Natural killer cell (primary cell): ENCODE results near the gene CCL28. TPM values are rescaled to one million over a fixed set of nuclear protein-coding genes. Genes with fewer than 3 reads are reported as not detected.

Experiments
- ATAC-seq, 3 donors: fragments of 150-1000 bp in 2 of 3; fragments of 200-7000 bp in 1 of 3; cut with Tn5 transposase; 1 replicate in 1 of 3; 2 replicates in 2 of 3; pipeline ENCODE4 v1.10.0; 2021; ENCODE audit warnings: mild to moderate bottlenecking in 2 of 3, moderate library complexity in 2 of 3
- DNase-seq, 2 donors: peaks; one replicate each; pipeline versions ENCODE4 v3.0.0 to v3.0.0-alpha.2; 2013 to 2021; ENCODE audit warnings: mixed read lengths in 1 of 2
- H3K27ac ChIP-seq: one replicate; pipeline ENCODE4 v1.5.1; 2013; ENCODE audit warnings: mild to moderate bottlenecking, low read length
- H3K27me3 ChIP-seq: one replicate; pipeline ENCODE4 v1.6.1; 2013; ENCODE audit warnings: low read length; ENCODE audit not compliant: control insufficient read depth, insufficient read depth
- H3K36me3 ChIP-seq: one replicate; pipeline ENCODE4 v1.6.1; 2013; ENCODE audit warnings: low read length; ENCODE audit not compliant: control insufficient read depth, insufficient read depth
- H3K4me1 ChIP-seq: one replicate; pipeline ENCODE4 v1.6.1; 2013; ENCODE audit warnings: low read length; ENCODE audit not compliant: control insufficient read depth, insufficient read depth
- H3K4me3 ChIP-seq: one replicate; pipeline ENCODE4 v1.5.1; 2013; ENCODE audit warnings: low read length
- H3K9me3 ChIP-seq: one replicate; pipeline ENCODE4 v1.6.1; 2013; ENCODE audit warnings: low read length; ENCODE audit not compliant: control insufficient read depth, insufficient read depth
- H3K27ac Mint-ChIP-seq, 2 donors: one replicate each; pipeline ENCODE4 v1.8.0; 2022; ENCODE audit warnings: mild to moderate bottlenecking in 2 of 2, mixed read lengths in 2 of 2, moderate library complexity in 1 of 2
- H3K27me3 Mint-ChIP-seq, 2 donors: one replicate each; pipeline ENCODE4 v1.8.0; 2022; ENCODE audit warnings: low read depth in 2 of 2, mixed read lengths in 2 of 2
- H3K36me3 Mint-ChIP-seq: one replicate; pipeline ENCODE4 v1.8.0; 2022; ENCODE audit warnings: mixed read lengths
- H3K4me1 Mint-ChIP-seq, 2 donors: one replicate each; pipeline ENCODE4 v1.8.0; 2022; ENCODE audit warnings: mixed read lengths in 2 of 2
- H3K4me3 Mint-ChIP-seq: one replicate; pipeline ENCODE4 v1.8.0; 2022; ENCODE audit warnings: mild to moderate bottlenecking, moderate library complexity, mixed read lengths
- H3K9me3 Mint-ChIP-seq, 2 donors: one replicate each; pipeline ENCODE4 v1.8.0; 2022; ENCODE audit warnings: mixed read lengths in 2 of 2
- CTCF ChIP-seq: fragments of 200-600 bp; IDR thresholded peaks from one replicate; pipeline ENCODE4 v1.8.0; 2022; ENCODE audit warnings: antibody characterized with exemption
- WGBS: methylation state at CpG from one replicate; pipeline ENCODE4 v1.1.7; 2013; ENCODE audit warnings: missing lambda C conversion rate; ENCODE audit not compliant: insufficient coverage; 5-methylcytosine and 5-hydroxymethylcytosine counted together
- intact Hi-C: fragments of 100-400 bp; cut with micrococcal nuclease; formaldehyde crosslinking; loops from one replicate; pipeline ENCODE4 v1.14.2; 2022
- total RNA-seq, 4 donors: library from RNA; stranded (reverse); fragments of 120-200 nt in 1 of 4; gene quantifications; one replicate each; pipeline versions ENCODE4 v1.2.3 to v1.2.4, GENCODE V29; 2013 to 2022

Gene CCL28
- total RNA-seq, 3 donors from 2014 or later (not counting 1 experiment from before 2014, with no cell fraction given): 17.5 to 25.8 (median 25.1) TPM

GRCh38 chr5:43332401-43332800, 79.8 kb downstream of the CCL28 start:
- Histone ChIP-seq H3K27me3 (peaks cover 4% of the 10 kb centered on the region), H3K4me3 (no peak overlapping the region), H3K4me1 (no peaks in the 10 kb centered on the region), H3K36me3 (no peaks in the 10 kb centered on the region), H3K9me3 (peaks cover 6% of the 10 kb centered on the region), H3K27ac (no peak overlapping the region)
- Mint-ChIP-seq H3K4me3 (no peak overlapping the region), H3K9me3 (peaks cover 3 to 6% of the 10 kb centered on the region in 2 donors), H3K27me3 (peaks cover 21 to 31% of the 10 kb centered on the region in 2 donors), H3K36me3 (no peaks in the 10 kb centered on the region), H3K4me1 (no peaks in the 10 kb centered on the region), H3K27ac (no peak overlapping the region)
- intact Hi-C loops: no loop called here
- DNase-seq (no peak), ATAC-seq (no peak)
- WGBS: 100% methylated on average over 1 of the region's 1 CpG
- TF ChIP-seq CTCF: no peak

Other genes with a start within 250 kb of the CCL28 start
- gene NIM1K, start 220.2 kb downstream of the CCL28 start, total RNA-seq: under 1 TPM; 0.28 to 0.40 (median 0.36) TPM
- 100 to 1,000 TPM in 1 of 3 donors, 10 to 100 TPM in 2; 53.0 to 105 (median 85.8) TPM for gene HMGCS1, start 99.0 kb downstream of the CCL28 start, total RNA-seq
- gene TMEM267, start 71.5 kb upstream of the CCL28 start, total RNA-seq: 10 to 100 TPM in 1 of 3 donors, 1 to 10 TPM in 2; 7.2 to 12.8 (median 8.8) TPM
- gene C5orf34, start 102.8 kb upstream of the CCL28 start, total RNA-seq: 1 to 10 TPM; 1.1 to 1.8 (median 1.3) TPM
- gene PAIP1, start 144.7 kb upstream of the CCL28 start, total RNA-seq: 10 to 100 TPM; 22.4 to 35.1 (median 29.2) TPM
- 10 to 100 TPM; 57.0 to 66.1 (median 64.6) TPM for gene NNT, start 190.8 kb upstream of the CCL28 start, total RNA-seq